ENCODE measurements around the gene LRRC46. TPM values are rescaled to one million over a fixed set of nuclear protein-coding genes. Genes with fewer than 3 reads are reported as not detected.

Gene LRRC46
- total and polyA plus RNA-seq, 10 of the 15 experiments (the other 5 are each of a cell fraction or from before 2014, with no cell fraction given) = 0.15 to 1.8 (median 0.38) TPM; not detected in 1

GRCh38 chr17:47840742-47841487, 9.4 kb downstream of the LRRC46 start, which contains the start of gene SCRN2 (continued):
- TF ChIP-seq USF2 (IDR thresholded peaks at IDR 0.05; ENCODE audit: borderline replicate concordance, low read depth, low read length) (no peak; the same call in 1 of the 2 replicates), ZNF622 (IDR thresholded peaks at IDR 0.05) (no peak), RAD51 (IDR thresholded peaks at IDR 0.05) (peak; percentile 46; the same call in 1 of the 2 replicates), ESRRA (IDR thresholded peaks at IDR 0.05; ENCODE audit: low read length) (no peak), CHD1 (IDR thresholded peaks at IDR 0.05; ENCODE audit: low read depth, low read length) (0 out of 2 replicates have a peak, but pooled peaks have one; percentile 42), BCL11A (IDR thresholded peaks at IDR 0.05; ENCODE audit: low read depth, low read length) (no peak), SMAD1 (IDR thresholded peaks at IDR 0.05; ENCODE audit: low read depth, partially characterized antibody) (no peak), SP1 (IDR thresholded peaks at IDR 0.05; ENCODE audit: low read depth, low read length) (peak; percentile 32), FOXK2 (IDR thresholded peaks at IDR 0.05) (no peak), HDGF (IDR thresholded peaks at IDR 0.05) (peak; percentile 81), PRDM15 (CRISPR knock-in tag; IDR thresholded peaks at IDR 0.05) (no peak), ZBTB4 (CRISPR knock-in tag; IDR thresholded peaks at IDR 0.05) (no peak), ZBTB40 (IDR thresholded peaks at IDR 0.05; ENCODE audit: borderline replicate concordance) (peak; percentile 53; the same call in 1 of the 2 replicates), E4F1 (IDR thresholded peaks at IDR 0.05; ENCODE audit: borderline replicate concordance, partially characterized antibody) (no peak)
